ENCODE results near the gene SEMA5A.

SEMA5A gene

DNA sequence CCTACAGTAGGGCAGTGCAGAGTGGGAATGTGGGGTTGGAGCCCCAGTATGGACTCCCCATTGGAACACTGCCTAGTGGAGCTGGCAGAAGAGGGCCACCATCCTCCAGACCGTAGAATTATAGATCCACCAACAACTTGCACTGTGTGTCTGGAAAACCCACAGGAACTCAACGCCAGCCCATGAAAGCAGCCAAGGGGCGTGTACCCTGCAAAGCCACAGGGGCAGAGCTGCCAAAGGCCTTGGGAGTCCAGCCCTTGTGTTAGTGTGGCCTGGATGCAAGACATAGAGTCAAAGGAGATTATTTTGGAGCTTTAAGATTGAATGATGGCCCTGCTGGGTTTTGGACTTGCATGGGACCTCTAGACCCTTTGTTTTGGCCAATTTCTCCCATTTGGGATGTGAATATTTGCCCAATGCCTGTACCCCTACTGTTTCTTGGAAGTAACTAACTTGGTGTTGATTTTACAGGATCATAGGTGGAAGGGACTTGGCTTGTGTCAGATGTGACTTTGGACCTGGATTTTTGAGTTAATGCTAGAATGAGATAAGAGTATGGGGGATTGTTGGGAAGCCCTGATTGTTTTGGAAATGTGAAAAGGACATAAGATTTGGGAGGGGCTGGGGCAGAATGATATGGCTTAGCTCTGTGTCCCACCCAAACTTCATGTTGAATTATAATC lies 266.8 kb downstream of the SEMA5A start:
- no peak for DNase-seq (ENCODE audit: low read depth)

GRCh38 chr5:9269014-9269413 lies 276.9 kb downstream of the SEMA5A start:
- DNase-seq (ENCODE audit: low read depth): no peak

DNA sequence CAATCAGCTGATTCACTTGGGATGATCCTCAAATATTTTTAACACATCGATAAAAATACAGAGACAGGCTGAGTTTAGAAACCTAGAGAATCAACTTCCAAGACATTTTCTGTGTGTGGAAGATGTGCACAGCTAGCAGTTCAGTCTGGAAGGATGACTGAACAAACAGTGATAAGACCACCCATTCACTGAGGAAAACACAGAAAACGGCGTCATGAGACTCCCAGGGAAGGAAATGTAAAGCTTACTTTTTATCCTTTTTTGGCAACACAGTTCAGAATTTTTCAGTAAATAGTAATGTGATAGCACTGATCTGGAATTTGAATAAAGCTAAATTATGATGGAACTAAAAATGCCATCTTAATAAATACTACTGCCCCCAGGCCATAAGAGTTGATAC lies 277.6 kb downstream of the SEMA5A start:
- DNase-seq (ENCODE audit: low read depth): no peak

DNA sequence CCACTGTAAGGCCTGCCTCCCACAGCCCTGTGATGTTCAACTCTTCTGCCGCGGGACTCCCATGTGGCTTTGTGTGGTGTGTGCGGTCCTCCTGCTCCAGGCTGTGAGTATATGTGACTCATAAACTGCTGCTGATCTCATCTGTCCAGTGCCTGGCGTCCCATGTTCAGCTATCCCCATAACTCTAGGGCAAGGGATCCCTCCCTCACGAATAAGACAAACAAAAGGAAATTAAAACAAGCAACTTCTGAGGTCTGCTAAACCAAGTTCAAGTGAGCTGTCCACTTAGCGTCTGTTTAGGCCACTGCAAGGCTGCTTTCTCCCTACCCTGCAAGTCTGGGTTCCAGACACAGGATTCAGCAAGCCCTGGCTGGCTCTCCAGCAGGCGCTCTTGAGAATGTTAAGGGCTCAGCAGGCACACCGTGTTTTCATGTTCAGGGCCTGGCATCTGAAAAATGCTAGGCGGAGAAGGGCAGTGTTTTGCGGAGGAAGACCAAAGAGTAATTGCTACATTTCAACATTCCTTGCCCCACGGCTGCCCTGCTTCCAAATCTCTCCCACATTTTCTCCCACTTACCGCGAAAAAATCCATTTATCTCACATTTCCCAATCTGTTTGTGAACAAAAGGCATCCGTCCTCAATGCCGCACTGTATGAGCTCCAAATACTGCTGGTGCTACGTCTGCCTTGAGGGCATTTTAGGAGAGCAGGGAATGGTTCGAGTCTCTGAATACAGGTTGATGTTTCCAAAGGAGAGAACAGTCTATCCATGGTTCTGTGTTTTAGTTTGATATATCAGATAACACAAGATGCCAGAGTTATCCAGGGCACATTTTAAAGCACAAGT lies 280.2 kb downstream of the SEMA5A start:
- DNase-seq (ENCODE audit: low read depth): no peak

DNA sequence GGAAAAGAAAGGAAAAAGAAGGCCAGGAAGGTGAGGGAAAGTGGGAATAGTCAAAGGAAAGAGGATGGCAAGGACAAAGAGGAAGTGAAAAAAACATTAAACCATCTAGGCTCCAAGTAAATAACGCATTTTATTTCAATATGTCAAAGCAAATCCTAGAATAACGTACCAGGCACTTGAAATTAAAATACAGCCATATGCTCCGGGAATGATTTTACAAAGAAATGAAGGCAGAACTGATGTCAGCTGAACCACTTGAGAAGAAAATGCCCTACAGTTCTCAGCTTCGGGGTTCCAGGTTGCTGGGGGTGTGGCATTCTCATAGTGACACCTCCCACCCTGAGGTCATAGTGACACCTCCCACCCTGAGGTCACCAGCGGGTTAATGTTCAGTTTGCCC lies 281.6 kb downstream of the SEMA5A start:
- no peak for DNase-seq (ENCODE audit: low read depth)

DNA sequence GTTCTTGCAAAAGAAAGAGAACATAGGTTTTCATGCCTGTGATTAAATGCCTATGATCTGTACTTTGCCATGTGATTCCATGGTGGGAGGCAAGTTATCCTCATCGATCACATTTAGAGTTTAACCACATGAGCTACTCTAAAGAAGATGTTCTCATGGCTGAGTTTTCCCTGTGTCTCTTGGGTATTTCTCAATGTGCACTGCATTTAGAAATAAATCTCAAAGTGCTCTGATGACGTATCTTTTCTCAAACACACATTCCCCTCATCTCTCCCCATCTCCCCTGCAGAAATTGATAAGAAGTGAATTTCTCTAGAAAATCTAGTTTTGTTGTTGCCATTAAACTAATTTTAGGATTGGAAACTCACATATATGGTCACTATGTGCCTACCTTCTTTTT lies 282.2 kb downstream of the SEMA5A start:
- no peak for DNase-seq (ENCODE audit: low read depth)

- no peak for DNase-seq (ENCODE audit: low read depth)
Measured at GRCh38 chr5:9251379-9251980, 294.4 kb downstream of the SEMA5A start.

DNA sequence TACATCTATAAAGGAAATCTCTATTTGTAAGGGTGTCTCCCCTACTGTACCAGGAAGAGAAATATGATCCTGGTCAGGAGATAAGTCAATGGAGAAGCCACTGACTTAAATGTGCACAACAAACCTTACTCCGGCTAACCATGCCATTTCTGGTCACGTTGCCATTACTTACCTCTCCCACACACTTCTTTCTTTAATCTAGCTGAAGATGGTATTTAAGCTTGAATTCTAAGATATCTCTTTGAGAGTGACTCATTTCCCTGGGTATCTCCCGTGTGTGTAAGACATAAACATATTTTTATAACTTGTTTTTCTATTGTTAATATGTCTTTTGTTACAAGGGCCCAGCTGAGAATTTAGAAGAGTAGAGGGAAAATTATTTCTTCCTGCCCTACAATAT lies 296.6 kb downstream of the SEMA5A start:
- DNase-seq (ENCODE audit: low read depth): no peak

GRCh38 chr5:9245071-9245470 lies 300.8 kb downstream of the SEMA5A start:
- no peak for DNase-seq (ENCODE audit: low read depth)

GRCh38 chr5:9244417-9244816 lies 301.5 kb downstream of the SEMA5A start:
- DNase-seq (ENCODE audit: low read depth): no peak

DNA sequence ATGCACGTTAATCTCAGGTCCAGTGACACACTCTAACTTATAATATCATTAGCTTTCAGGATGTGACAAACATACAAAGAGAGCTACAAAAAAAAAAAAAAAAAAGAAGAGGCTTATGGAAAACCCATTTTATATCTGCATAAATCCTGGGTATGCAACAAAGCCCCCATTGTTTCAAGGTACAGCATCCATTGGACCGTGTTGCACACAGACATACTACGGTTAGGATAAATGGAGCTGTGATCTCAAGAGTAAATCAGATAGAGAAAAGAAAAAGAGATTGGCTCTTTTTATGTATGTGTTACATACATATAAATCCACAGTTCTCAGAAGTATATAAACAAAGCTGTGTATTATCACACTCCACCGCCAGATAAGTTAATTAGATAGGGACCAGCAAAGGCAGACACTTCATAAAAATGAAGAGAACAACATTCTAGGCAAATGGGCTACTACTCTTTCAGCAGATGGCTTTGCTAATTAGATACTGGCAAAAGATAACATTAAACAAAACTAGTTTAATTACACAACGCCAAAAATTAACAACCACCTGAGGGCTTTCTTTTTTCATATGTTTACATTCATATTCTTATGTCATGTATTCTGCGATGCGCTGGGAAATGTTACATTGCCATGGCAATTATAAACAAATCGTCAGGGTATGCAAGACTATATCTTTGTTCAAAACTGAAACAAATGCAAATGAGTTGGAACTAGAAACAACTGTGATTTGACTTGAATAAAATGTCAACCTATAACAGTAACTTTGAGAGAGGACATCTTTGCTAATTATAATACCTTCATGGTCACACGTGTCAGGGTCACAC lies 304.2 kb downstream of the SEMA5A start:
- no peak for DNase-seq (ENCODE audit: low read depth)

DNA sequence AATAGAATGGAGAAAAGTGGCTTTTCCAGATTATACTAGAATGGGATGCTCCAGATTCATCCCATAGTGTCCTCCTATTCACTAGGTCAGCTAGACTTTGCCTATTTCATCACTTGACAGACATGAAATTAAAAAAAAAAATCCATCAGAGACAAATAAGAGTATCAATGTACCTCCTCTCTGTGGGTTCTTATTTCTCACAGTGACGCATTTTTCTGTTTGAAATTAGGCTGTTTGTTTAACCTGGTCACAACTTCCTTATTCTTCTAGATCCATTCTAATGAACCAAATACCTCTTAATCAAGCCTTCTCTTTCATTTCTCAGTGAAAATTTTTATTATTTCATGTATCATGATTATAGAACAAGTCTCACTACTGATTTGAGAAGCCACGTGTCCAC lies 305.4 kb downstream of the SEMA5A start:
- DNase-seq (ENCODE audit: low read depth): no peak

GRCh38 chr5:9239626-9240025 lies 306.2 kb downstream of the SEMA5A start:
- no peak for DNase-seq (ENCODE audit: low read depth)

DNA sequence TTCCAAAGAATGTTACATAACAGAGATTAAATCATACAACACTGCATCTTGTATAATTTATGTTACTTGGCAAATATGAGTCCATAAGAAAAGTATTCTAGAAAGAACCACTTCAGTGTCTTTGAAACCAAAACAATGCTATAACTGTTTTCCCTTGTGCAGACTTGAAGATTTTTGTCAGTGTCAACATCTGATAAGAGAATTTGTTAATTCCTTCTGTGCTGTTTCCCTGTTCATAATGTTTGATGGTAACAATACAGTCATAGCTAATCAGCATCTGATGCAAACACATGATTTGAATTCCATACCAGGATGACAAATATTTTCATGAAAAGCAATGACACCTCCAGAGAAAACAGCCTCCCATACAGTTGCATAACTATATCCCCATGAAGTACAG lies 306.8 kb downstream of the SEMA5A start:
- no peak for DNase-seq (ENCODE audit: low read depth)

GRCh38 chr5:9233712-9234111 lies 312.2 kb downstream of the SEMA5A start:
- no peak for DNase-seq (ENCODE audit: low read depth)

GRCh38 chr5:9233035-9233434 lies 312.8 kb downstream of the SEMA5A start:
- no peak for DNase-seq (ENCODE audit: low read depth)

GRCh38 chr5:9231842-9232241 lies 314.0 kb downstream of the SEMA5A start:
- DNase-seq (ENCODE audit: low read depth): no peak

DNA sequence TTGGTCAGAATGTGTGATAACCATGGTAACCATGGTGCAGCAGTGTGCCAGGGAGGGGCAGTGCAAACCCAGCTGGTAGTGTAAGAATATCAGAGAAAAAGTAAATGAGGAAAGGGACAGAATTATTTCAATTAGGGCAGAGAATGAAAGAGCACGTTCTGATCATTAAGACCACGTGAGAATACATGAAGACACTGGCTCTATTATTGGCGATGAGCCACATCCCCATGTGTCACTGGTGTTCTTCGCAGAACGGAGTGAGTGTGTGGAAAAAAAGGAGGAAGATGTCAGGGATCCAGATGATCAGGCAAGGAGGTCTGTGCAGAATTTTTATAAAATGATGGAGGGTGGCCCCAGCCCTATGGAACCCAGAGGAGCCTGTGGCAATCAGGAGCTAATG lies 315.5 kb downstream of the SEMA5A start:
- no peak for DNase-seq (ENCODE audit: low read depth)

GRCh38 chr5:9226016-9226536 lies 319.8 kb downstream of the SEMA5A start:
- DNase-seq (ENCODE audit: low read depth): no peak

DNA sequence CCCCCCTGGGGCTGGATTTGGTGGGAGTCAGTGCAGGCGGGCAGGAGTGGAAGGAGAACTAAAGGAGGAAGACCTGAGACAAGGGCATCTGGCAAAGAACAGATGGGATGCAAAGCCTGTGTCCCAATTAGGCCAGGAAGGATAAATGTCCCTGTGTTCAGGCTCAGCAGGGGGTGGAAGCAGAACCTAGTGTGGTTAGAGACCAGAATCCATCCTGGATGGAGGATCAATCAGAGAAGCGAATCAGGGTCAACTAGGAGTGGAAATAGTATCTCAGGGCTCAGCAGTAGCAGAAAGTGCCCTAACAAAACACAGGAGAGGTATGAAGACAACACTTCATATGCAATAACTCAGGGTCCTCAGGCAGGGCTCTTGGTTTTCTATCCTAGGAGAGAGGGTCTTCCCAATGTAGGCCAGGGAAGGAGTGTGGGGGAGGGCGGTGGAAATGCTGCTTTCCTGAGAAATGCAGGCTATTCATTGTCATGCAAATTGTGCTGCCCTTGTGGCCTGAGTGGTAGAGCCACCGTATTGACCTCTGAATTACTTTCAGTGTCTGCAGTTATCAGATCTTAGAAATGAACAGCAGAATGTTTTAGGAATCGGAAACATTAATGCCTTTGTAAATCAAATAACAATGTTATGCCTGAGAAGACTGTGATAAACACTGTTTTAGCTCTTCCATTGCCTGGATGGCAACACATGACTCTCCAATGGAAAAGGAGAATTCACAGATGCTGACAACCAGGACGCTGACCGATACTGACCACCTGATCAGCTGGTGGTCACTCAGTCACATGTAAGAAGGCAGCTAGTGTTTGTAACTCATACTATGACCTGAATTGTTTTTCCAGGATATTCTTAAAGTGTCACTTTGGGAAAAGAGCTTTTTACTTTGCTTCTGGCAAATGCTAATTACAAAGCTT lies 323.6 kb downstream of the SEMA5A start:
- no peak for DNase-seq (ENCODE audit: low read depth)

DNA sequence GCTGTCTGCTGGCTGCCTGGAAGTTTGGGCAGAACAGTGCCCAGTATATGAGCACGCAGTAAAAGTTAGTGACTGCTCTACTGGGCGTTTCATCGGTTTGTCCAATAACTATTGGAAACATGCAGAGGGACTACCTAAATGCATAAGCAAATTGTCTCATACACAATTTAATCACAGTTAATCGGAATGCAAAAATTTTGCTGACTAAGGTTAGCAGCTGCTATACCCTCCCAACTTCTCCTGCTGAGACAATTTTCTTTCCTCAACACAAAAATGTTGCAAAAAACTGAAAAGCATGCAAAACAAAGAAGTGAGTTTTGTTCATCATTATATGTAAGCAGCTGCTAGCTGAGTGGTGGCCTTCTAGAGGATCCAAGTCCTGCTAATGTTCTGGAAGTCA lies 327.5 kb downstream of the SEMA5A start:
- DNase-seq (ENCODE audit: low read depth): no peak
